Endothelial cell of umbilical vein (primary cell): ENCODE results near the gene NSFL1C.

ENCODE experiments used
- CTCF ChIP-seq, 2 donors: IDR thresholded peaks; 1 replicate in 1 of 2; 2 replicates in 1 of 2; pipeline ENCODE4 v1.5.1; 2011; ENCODE audit warnings: low read length in 2 of 2, mild to moderate bottlenecking in 2 of 2, moderate library complexity in 2 of 2, control low read depth in 1 of 2, inconsistent platforms in 1 of 2, low read depth in 1 of 2; ENCODE audit not compliant: insufficient read depth in 1 of 2; ENCODE audit errors: extremely low read depth in 1 of 2
- GATA2 ChIP-seq: IDR thresholded peaks from 2 replicates; pipeline ENCODE4 v1.7.0; 2011; ENCODE audit warnings: low read depth, mild to moderate bottlenecking, moderate library complexity, mixed read lengths, low read length; ENCODE audit not compliant: insufficient read length, insufficient read depth
- MAX ChIP-seq: IDR thresholded peaks from 2 replicates; pipeline ENCODE4 v1.6.1; 2011; ENCODE audit not compliant: insufficient read depth, insufficient read length
- MYC ChIP-seq: IDR thresholded peaks from one replicate; pipeline ENCODE4 v1.6.1; 2011; ENCODE audit warnings: mild to moderate bottlenecking, low read depth, low read length
- POLR2A ChIP-seq: IDR thresholded peaks from 2 replicates; pipeline ENCODE4 v1.6.1; 2012; ENCODE audit warnings: low read depth, mild to moderate bottlenecking, control low read depth, low read length

GRCh38 chr20:1436263-1436662 lies 30.4 kb downstream of the NSFL1C start:
- no peak for TF ChIP-seq MYC
- no peak for TF ChIP-seq CTCF (IDR thresholded peaks at IDR 0.05; ENCODE audit: extremely low read depth in 1 of 2, insufficient read depth in 1 of 2, low read depth in 1 of 2, low read length in 2 of 2)
- TF ChIP-seq MAX = no peak
- TF ChIP-seq GATA2 = no peak
- TF ChIP-seq POLR2A = no peak
